Activated CD4-positive, alpha-beta T cell treated with anti-CD3 and anti-CD28 coated beads for 24 hours (primary cell): Measurements from ENCODE around the gene MYL2.
"Not testable (repeated sequence)": the region's sequence is repeated elsewhere in the genome, so short reads cannot be mapped to it uniquely, and the experiment has no call there.

Experiments used
- DNase-seq, 2 donors: peaks; one replicate each; pipeline ENCODE4 v3.0.0-alpha.2; 2020; ENCODE audit warnings: low read depth in 2 of 2

The MYL2 gene

GRCh38 chr12:110920324-110920910, at the start of gene MYL2:
Gene MYL2, minus strand, starts transcription at chr12:110920579. Its CDS starts 50 bp downstream, at chr12:110920529.
- DNase-seq, result no peak

- no peak for DNase-seq
Measured at GRCh38 chr12:110966081-110966760, 45.8 kb upstream of the MYL2 start.

GRCh38 chr12:110965574-110965973, 45.2 kb upstream of the MYL2 start:
- DNase-seq, result no peak

DNA sequence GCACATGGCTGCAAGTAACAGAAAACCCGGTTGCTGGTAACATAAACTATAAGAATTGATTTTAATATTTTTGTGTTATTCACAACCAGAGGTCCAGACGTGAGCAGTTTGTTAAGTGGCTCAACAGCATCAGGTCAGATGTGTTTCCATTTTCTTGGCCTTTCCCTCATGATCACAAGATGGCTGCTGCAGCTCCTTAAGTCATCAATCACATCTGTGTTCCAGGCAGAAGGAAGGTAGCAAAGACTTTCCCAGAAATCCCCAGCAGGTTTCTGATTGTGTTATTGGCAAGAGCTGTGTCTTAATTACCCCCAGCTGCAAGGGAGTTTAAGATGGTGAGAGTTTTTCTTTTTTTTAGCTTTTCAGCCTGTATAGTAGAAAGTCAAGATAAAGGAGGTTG, 40.4 kb upstream of the MYL2 start:
- no peak for DNase-seq

DNA sequence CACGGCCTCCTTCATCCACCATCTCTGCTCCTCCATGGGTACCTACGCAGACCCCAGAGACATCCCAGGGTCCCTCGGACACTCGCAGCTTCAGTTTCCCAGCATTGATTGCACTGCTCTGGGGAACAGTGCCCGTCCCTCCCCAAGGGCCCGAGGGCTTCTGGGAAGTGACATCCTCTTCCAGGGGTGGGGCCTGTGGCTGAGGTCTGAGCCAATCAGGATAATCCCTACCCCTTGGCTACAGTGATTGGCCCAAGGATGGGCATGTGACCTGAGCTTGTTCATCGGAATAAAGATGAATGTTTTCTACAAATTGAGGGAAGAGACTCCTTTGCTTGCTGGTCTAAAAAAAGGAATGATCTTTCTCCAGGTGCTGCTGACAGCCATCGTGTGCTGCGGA, 37.3 kb upstream of the MYL2 start:
- no peak for DNase-seq

DNA sequence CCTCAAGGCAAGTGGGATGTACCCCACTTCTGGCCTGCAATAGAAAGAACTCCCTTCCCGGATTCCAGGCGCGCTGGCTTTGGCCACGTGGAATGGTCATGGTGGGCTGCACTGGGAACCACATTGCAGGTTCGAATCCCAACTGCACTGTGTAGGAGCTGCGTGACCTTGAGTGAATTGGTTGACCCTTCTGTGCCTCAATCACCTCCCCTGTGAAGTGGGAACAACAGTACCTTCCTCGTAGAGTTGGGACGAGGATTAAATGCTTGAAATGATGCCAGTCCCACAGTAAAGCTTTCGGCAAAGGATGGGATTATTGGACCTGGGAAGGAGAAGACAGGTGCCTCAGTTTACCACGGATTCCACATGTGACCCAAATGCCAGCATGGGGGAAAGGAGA, 36.8 kb upstream of the MYL2 start:
- DNase-seq, result no peak

GRCh38 chr12:110950867-110951266, 30.5 kb upstream of the MYL2 start:
- DNase-seq, result not testable (repeated sequence)

DNA sequence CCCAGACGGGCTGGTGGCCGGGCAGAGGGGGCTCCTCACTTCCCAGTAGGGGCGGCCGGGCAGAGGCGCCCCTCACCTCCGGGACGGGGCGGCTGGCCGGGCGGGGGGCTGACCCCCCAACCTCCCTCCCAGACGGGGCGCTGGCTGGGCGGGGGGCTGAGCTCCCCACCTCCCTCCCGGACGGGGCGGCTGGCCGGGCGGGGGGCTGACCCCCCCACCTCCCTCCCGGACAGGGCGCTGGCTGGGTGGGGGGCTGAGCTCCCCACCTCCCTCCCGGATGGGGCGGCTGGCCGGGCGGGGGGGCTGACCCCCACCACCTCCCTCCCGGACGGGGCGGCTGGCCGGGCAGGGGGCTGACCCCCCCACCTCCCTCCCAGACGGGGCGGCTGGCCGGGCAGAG, 30.1 kb upstream of the MYL2 start:
- not testable (repeated sequence) for DNase-seq

DNA sequence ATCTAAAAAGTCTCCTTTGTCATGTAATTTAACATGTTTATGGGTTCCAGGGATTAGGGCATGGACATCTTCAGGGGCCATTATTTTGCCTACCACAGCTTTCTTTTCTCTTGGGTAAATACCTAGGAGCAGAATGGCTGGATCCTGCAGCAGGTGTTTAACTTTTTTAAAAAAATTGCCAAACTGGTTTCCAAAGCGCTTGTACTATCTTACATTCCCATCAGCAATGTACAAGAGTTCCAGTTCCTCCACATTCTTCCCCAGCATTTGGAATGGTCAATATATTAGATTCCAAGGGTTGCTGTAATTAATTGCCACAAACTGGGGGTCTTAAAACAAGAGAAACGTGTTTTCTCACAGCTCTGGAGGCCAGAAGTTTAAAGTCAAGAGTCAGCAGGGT, 27.7 kb upstream of the MYL2 start:
- DNase-seq, result no peak

GRCh38 chr12:110943373-110943772, 23.0 kb upstream of the MYL2 start:
- no peak for DNase-seq

GRCh38 chr12:110941391-110941790, 21.0 kb upstream of the MYL2 start:
- no peak for DNase-seq

- DNase-seq, result no peak
Measured at GRCh38 chr12:110940933-110941332, 20.6 kb upstream of the MYL2 start.

- DNase-seq, result no peak
Measured at GRCh38 chr12:110940296-110940695, 19.9 kb upstream of the MYL2 start.

- DNase-seq, result peak; percentile 42 to 52
Measured at GRCh38 chr12:110937104-110937641, 16.8 kb upstream of the MYL2 start.

- no peak for DNase-seq
Measured at GRCh38 chr12:110936367-110937103, 16.2 kb upstream of the MYL2 start.

DNA sequence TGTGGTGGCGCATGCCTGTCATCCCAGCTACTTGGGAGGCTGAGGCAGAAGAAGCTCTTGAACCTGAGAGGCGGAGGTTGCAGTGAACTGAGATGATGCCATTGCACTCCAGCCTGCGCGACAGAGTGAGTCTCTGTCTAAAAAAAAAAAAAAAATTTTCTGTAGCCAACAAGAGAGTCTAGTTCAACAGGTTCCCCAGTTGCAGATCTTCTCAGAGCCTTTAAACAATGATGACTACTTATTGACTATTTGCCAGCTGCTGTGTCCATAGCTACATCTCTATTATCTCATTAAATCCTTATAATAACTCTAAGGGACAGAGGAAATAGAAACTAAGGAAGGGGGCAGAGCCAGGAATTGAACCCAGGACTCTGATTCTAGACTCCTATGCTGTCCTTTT, 15.2 kb upstream of the MYL2 start:
- no peak for DNase-seq

GRCh38 chr12:110934093-110934852, 13.9 kb upstream of the MYL2 start:
- no peak for DNase-seq

DNA sequence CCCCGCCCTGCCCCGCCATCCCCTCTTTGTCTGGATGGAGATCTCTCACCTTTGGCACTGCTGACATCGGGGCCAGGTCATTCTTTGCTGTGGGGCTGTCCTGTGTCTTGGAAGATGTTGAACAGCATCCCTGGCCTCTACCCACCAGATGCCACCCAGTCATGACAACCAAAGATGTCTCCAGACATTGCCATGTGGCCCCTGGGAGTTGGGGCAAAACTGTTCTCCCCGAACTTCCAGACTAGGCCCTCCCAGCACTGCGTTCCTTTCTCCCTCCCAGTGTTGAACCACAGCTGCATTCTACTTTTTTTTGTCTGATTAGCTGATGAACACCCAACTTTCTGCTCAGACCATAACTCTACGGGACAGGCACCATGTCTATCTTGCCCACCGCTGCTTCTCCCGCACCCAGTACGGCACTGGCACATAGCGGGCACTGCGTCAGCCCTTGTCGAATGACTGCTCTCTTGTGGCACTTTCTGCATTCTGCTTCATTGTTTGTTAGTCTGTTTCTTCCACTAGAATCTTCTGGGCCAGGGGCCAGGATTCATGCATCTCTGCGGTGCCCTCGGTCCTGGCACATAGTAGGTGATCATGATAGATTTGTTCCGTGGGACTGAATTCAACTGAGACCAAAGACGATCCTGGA, 13.1 kb upstream of the MYL2 start:
- DNase-seq, result no peak

DNA sequence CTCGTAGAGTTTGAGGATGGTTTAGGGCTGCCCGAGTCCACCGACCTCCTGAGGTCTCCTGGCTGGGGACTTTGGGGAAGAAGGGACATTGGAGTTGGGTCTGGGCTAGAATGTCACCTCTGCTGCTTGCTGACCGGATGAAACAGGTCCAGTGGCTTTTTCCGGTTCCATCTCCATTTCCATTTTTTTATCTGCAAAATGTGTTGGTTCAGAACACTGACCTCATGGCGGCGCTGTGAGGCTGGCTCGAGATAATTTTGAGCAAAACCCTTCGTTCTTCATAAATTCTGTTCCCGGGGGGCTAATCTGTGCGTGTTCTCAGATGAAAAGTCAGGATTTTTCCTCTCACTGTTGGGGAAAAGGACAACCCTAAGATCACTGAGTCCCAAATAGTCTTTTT, 11.7 kb upstream of the MYL2 start:
- DNase-seq, result no peak

DNA sequence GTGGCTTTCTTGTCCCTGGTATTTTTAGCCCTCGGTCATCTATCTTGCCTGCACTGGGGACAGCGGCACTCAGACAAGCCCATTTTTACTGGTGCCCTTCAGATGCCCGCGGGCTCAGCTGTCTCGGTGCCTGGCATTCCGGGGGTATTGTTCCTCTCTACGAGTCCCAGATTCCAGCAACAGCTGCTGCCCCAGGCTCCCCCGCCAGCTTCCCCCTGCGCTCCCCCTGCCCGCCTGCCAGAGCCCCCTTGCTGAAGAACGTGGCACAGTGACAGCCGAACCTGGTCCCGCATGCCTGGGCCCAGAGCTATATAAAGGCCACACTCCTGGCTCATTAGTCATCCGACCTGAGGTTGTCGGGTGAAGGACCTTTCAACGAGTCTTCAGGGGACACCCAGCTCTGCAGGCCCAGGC, 10.9 kb upstream of the MYL2 start:
- DNase-seq, result no peak
